WERI-Rb-1 (cell line): ENCODE data around the gene BSCL2.

Experiments used
- DNase-seq: peaks from one replicate; pipeline ENCODE4 v3.0.0-alpha.2; 2020
- H3K27ac ChIP-seq: fragments of 250-450 bp; sonication (Bioruptor Pico); 2 replicates; pipeline ENCODE4 v1.5.1; 2020; ENCODE audit warnings: mild to moderate bottlenecking, moderate library complexity
- H3K27me3 ChIP-seq: fragments of 250-450 bp; sonication (Bioruptor Pico); 2 replicates; pipeline ENCODE4 v1.5.1; 2021; ENCODE audit warnings: mild to moderate bottlenecking, low read depth, moderate library complexity; ENCODE audit not compliant: insufficient read depth, severe bottlenecking
- H3K36me3 ChIP-seq: fragments of 250-450 bp; sonication (Bioruptor Pico); 2 replicates; pipeline ENCODE4 v1.5.1; 2020; ENCODE audit warnings: mild to moderate bottlenecking, moderate library complexity
- H3K4me3 ChIP-seq: 2 replicates; pipeline ENCODE4 v1.5.1; 2011; ENCODE audit warnings: low read depth, mild to moderate bottlenecking, control low read depth, low read length
- H3K9me3 ChIP-seq: fragments of 250-450 bp; sonication (Bioruptor Pico); 2 replicates; pipeline ENCODE4 v1.5.1; 2021; ENCODE audit warnings: mild to moderate bottlenecking, moderate library complexity; ENCODE audit not compliant: severe bottlenecking
- CTCF ChIP-seq: IDR thresholded peaks from 2 replicates; pipeline ENCODE4 v1.5.1; 2011; ENCODE audit warnings: low read depth, mild to moderate bottlenecking, control low read depth, inconsistent platforms, low read length

BSCL2 gene

GRCh38 chr11:62646825-62647608 lies 60.2 kb downstream of the BSCL2 start:
- DNase-seq = no peak
- no peaks in the 10 kb centered on the region for H3K27me3 ChIP-seq
- TF ChIP-seq CTCF = no peak
- H3K36me3 ChIP-seq = peaks cover 54% of the 10 kb centered on the region
- peak overlapping the region; percentile 24; the same call in 1 of the 2 replicates for H3K27ac ChIP-seq
- no peaks in the 10 kb centered on the region for H3K9me3 ChIP-seq
- peak overlapping the region; percentile 99; the same call in 1 of the 2 replicates for H3K4me3 ChIP-seq

- Histone ChIP-seq H3K36me3 (peaks cover 54% of the 10 kb centered on the region), H3K27ac (peak within 1 kb of the TSS; percentile 97)
Observed at GRCh38 chr11:62645946-62646824, 61.0 kb downstream of the BSCL2 start, which contains the start of gene GANAB. TSS of gene GANAB (minus strand) at chr11:62646613. CDS start at chr11:62646599, 14 bp downstream.

GRCh38 chr11:62645671-62645945 lies 61.6 kb downstream of the BSCL2 start:
- no peak for DNase-seq
- Histone ChIP-seq H3K4me3 (peak overlapping the region; percentile 99), H3K27ac (peak overlapping the region; percentile 97)

More at GRCh38 chr11:62645946-62646824, 61.0 kb downstream of the BSCL2 start, which contains the start of gene GANAB:
- Histone ChIP-seq H3K4me3 (peak within 1 kb of the TSS; percentile 99), H3K27me3 (no peaks in the 10 kb centered on the region), H3K9me3 (no peaks in the 10 kb centered on the region)
- DNase-seq = peak; percentile 99
- TF ChIP-seq CTCF = no peak

GRCh38 chr11:62644220-62644619 lies 63.0 kb downstream of the BSCL2 start:
- Histone ChIP-seq H3K27ac (no peak overlapping the region), H3K36me3 (peaks cover 53% of the 10 kb centered on the region), H3K27me3 (no peaks in the 10 kb centered on the region), H3K4me3 (no peak overlapping the region), H3K9me3 (no peaks in the 10 kb centered on the region)
- DNase-seq = no peak
- TF ChIP-seq CTCF = no peak

More at GRCh38 chr11:62645671-62645945, 61.6 kb downstream of the BSCL2 start:
- Histone ChIP-seq H3K27me3 (no peaks in the 10 kb centered on the region), H3K36me3 (peaks cover 54% of the 10 kb centered on the region), H3K9me3 (no peaks in the 10 kb centered on the region)
- TF ChIP-seq CTCF = no peak
